ENCODE data around the gene NCMAP.
A peak's percentile ranks its signal among the peaks of the same experiment; 100 is the strongest.
"Not testable (repeated sequence)": the region's sequence is repeated elsewhere in the genome, so short reads cannot be mapped to it uniquely, and the experiment has no call there.

The NCMAP gene

DNA sequence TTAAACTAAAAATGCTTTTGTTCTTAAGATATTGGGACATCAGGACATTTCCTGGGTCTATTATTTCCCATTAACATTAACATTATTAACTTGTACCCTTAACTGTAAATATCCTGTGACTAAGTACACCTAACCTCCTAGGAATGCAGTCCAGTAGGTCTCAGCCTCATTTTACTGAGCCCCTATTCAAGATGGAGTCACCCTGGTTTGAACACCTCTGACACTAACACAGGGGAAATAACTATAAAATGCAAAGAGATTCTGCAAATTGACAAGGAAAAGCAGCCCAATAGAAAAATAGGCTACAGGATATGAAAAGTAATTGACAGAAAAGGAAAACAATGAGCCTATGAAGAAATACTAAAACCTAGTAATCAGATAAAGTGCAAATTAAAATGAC, 11.6 kb upstream of the NCMAP start:
- no peak for DNase-seq

DNA sequence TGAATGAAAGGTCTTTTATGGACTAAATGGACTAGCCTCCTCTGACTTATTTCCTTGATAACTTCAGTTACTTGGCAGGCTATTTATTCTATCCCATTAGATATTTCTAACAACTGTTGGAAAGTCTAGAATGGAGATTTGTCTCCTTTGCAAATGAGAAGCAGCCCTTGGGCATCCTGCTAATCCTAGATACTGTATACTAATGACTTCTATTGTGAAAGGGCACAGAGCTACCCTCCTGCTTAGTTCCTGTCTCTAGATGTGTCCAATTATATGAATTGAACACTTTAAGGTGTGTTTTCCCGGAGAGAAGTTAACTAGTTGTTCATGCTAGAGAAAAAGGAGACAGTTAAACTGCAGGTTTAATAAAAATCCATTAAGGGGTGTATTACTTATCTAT, 10.2 kb upstream of the NCMAP start:
- no peak for DNase-seq

- DNase-seq = no peak
These were observed 8.7 kb upstream of the NCMAP start for GRCh38 chr1:24547195-24547594.

GRCh38 chr1:24548070-24548469, 7.8 kb upstream of the NCMAP start:
- no peak for DNase-seq

GRCh38 chr1:24549210-24549609, 6.7 kb upstream of the NCMAP start:
- not testable (repeated sequence) for DNase-seq

- DNase-seq = no peak
These were observed 4.5 kb upstream of the NCMAP start for GRCh38 chr1:24551290-24551959.

DNA sequence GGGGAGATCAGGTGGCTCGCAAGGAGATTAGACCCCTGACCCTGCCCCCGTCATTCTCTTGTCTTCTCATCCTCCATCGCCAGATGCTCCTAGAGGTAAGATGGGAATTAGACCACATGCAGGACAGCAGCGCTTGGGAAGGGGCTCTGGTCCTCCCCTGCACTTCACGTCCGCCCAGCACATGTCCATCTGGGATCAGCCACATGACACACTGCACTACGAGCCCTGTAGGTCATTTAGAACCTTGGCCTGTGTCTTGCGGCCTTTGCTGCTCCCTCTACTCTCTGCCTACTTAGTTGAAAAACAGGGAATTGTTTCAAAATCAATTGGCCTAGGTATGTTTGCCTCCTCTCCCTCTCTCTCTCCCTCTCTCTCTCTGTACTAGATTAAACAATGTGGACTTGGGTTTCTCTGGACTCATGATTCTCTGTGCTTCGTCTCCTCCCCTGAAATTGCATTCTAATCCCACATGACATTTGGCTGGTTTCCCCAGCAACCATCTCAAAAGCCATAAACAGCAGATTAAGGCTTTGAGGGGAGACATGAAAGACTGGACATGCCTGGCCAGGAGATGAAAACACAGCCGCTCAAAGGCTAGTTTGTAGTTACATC, 3.8 kb upstream of the NCMAP start:
- no peak for DNase-seq

GRCh38 chr1:24553931-24554330, 2.0 kb upstream of the NCMAP start:
- no peak for DNase-seq

GRCh38 chr1:24554714-24555113, 1.2 kb upstream of the NCMAP start:
- no peak for DNase-seq

GRCh38 chr1:24556414-24556795, 518 bp downstream of the NCMAP start:
- DNase-seq = no peak

DNA sequence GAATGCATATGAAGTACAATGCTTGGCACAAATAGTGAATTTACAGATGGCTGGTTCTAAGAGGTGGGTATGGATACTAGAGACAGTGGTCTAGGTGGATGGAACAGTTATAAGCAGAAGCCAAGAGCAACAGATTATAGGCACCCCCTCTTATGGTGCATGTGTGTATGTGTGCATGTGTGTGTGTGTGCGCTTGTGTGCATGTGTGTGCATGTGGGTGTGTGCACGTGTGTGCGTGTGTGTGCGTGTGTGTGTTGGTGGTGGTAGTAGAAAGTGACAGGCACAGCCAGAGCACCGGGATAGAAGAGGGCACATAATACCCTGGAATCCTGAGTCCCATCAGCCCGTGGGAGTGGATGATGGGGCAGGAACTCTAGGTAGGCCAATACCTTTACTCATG, 1.3 kb downstream of the NCMAP start:
- DNase-seq = no peak

GRCh38 chr1:24557711-24558131, 1.8 kb downstream of the NCMAP start:
- DNase-seq = no peak

DNA sequence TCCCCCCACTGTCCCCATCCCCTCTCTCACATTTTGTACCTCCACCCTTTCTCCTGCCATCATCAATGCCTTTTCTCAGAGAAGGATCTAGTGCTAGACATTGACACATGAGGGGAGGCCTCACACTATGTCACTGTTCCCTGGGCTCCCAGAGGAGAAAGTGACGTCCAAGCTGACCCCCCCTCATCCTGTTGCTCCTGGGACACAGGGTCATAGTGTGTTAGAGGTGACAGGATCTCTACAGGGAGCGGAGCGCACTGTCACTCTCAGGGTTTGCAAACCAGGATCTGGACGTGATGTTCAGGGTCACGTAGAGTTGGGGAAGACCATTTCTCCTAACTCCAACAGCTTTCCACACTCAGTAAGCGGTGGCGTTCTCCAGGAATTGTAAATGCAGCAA, 2.6 kb downstream of the NCMAP start:
- DNase-seq = no peak

DNA sequence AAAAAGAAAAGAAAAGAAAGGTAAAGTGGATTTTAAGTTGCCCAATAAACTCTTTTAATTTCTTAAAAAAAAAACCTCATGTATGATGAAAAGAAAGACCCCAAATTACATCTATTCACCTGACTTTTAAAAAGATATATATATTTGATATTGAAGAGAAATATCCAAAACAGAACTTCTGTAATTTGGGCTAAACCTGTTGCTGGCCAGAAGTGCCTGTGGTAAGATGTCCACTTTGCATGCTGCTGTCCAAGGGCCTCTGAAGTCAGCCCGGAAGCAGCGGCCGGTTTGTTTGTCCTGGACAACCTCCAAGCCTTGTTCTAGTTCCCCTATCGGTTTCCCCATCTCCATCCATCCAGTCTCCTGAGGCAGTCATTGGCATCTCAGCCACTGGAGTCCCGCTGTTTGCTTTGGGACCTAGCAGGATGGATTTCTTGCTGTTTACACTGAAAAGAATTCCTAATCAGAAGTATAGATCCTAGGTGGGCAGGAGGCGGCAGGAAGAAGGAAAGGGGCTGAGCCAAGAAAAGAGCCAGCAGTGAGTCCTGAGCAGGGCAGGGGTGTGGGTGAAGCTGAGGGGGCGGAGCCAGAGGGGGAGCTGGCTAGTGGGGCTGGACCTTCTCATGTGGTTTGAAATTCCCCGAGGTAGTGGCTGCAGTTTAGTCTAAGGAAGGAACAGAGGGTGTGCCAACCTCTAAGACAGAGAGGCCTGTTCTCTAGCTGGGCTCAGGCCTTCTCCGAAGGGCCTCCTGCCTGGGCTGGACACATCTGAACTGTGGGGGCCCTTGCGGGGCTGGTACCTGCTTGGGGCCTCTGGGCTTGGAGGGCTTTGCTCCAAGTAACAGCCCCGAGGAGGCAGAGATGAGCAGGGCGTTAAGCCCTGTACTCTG, 3.3 kb downstream of the NCMAP start:
- no peak for DNase-seq

DNA sequence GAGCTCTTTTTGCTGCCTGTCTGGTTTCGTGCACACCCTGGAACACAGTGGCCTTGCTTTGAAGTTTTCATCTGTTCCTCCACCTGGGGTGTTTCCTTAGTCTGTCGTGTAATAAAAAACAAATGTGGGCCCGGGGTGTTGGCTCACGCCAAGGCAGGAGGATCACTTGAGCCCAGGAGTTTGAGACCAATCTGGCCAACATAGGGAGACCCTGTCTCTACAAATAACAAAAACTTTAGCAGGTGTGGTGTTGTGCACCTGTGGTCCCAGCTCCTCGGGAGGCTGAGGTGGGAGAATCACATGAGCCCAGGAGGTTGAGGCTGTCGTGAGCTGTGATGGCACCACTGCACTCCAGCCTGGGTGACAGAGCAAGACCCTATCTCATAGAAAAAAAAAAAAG, 4.5 kb downstream of the NCMAP start:
- DNase-seq = no peak

DNA sequence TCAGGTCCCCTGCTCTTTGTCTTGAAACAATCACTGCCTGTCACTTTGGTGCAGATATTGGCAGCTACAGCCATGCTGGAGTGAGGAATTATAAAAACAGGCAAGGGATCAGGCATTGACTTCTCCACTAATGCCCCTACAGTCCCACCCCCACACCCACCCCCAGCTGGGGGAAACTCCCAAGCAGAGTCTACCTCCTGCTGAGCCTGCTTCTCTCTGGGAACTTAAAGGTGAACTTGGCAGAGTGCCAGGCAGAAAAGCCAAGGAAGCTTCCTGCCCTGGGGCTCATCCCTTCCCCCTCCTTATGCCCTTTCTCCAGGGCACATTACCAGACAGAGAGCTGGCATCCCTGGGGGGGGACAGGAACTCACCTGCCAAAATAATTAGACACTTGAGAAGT, 6.7 kb downstream of the NCMAP start:
- DNase-seq = no peak

GRCh38 chr1:24564695-24565094, 8.8 kb downstream of the NCMAP start:
- no peak for DNase-seq

GRCh38 chr1:24566236-24566867, 10.5 kb downstream of the NCMAP start:
- DNase-seq = no peak

DNA sequence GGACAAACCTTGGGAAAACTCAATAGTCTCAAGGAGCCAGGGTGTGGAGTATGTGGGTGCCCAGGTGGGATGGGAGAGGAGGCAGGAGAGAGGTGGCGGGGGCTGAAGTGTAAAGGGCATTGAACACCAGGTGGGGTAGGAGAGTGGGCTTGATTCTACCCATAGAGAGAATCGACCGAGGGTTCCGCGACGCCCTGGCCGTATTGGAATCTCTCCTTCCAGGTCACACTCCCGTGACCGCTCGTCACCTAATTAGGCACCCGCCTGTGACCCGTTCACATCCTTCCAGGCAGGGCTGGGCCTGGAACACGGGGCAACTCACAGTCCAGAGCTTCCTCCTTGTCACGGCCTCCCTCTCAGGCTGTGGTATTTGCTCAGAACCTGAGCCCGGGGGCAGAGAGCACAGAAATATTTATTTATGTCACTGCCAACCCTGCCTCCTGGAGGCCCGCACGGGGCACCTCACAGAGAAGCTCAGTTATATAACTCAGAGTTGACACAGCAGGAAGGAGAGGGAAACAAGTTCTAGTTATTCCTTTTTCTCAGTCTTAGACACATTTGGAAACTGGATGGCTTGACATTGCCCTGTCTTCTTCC, 12.0 kb downstream of the NCMAP start:
- DNase-seq = peak in 3 of 6 experiments; percentile 7 to 13 (median 9)

- no peak for DNase-seq
These were observed 12.6 kb downstream of the NCMAP start for GRCh38 chr1:24568475-24568874.

DNA sequence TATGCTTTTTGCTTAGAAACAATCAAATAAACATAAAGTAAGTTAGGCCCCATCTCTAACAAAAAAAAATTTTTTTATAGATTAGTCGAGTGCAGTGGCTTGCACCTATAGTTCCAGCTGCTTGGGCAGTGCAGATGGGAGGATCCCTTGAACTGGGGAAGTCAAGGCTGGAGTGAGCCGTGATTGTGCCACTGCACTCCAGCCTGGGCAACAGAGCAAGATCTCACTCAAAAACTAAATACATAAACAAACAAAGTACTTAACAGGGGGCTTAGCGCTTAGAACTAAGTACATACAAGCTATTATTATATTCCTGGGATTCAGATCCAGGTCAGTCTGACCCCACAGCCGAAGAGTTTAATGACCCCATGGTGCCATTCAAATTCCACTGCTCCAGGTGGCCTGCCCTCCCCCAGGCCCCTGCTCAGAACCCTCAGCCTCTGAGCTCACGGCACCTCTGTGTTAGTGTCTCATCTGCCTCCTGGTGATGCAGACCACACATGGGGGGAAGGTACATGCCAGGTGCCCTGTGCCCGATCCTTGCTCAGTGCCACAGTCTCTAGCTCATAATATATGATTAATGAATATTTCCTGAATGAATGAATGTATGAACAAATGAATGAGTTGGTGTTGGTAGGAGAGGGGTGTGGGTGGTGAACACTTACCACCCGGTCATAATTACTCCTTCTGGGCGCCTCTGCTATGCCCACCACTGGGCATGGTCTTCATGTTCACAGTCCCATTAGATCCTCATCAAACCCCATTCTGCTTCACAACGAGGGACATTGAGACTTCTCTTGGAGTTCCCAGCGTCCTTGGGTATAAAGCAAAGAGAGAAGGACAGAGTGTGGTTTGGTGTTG, 14.6 kb downstream of the NCMAP start:
- no peak for DNase-seq

- DNase-seq = no peak
These were observed 16.4 kb downstream of the NCMAP start for GRCh38 chr1:24572301-24572700.

Measured in stimulated activated naive CD4-positive, alpha-beta T cell (primary cell).